Thoracic aorta (tissue), 2 donors: ENCODE results near the gene SP140. TPM values are rescaled to one million over a fixed set of nuclear protein-coding genes. Genes with fewer than 3 reads are reported as not detected.
"Not testable (repeated sequence)": the region's sequence is repeated elsewhere in the genome, so short reads cannot be mapped to it uniquely, and the experiment has no call there.

Source experiments
- ATAC-seq: fragments of 150-250 bp; one replicate; pipeline ENCODE4 v1.8.0; 2017; ENCODE audit warnings: low read depth; ENCODE audit not compliant: insufficient number of reproducible peaks, low FRiP score
- DNase-seq: peaks from one replicate; pipeline ENCODE4 v3.0.0-alpha.2; 2020; ENCODE audit warnings: low spot score
- H3K27ac ChIP-seq, 2 donors: fragments of 200-600 bp; sonication (generic); 1 replicate in 1 of 2; 2 replicates in 1 of 2; pipeline ENCODE4 v1.5.1; 2016; ENCODE audit warnings: mild to moderate bottlenecking in 2 of 2, moderate library complexity in 2 of 2
- H3K27me3 ChIP-seq: fragments of 200-600 bp; sonication (generic); replicated peaks from 2 replicates; pipeline ENCODE4 v1.6.0; 2016; ENCODE audit warnings: mild to moderate bottlenecking; ENCODE audit not compliant: insufficient read depth
- H3K36me3 ChIP-seq: fragments of 200-600 bp; sonication (generic); one replicate; pipeline ENCODE4 v1.5.1; 2016
- H3K4me1 ChIP-seq, 2 donors: fragments of 200-600 bp; sonication (generic); 1 replicate in 1 of 2; 2 replicates in 1 of 2; pipeline versions ENCODE4 v1.5.1 to v1.6.0; 2016; ENCODE audit warnings: low read depth in 2 of 2, mild to moderate bottlenecking in 1 of 2; ENCODE audit not compliant: control insufficient read depth in 1 of 2
- H3K4me3 ChIP-seq: fragments of 200-600 bp; sonication (generic); 2 replicates; pipeline ENCODE4 v1.5.1; 2016; ENCODE audit warnings: mild to moderate bottlenecking
- H3K9me3 ChIP-seq: fragments of 200-600 bp; sonication (generic); 2 replicates; pipeline ENCODE4 v1.5.1; 2016
- CTCF ChIP-seq: fragments of 200-600 bp; sonication (generic); IDR thresholded peaks from one replicate; pipeline ENCODE4 v1.5.1; 2019; ENCODE audit warnings: antibody characterized with exemption
- total RNA-seq, 2 donors: library from RNA; depleted of rRNA; stranded (reverse); fragments of >200 nt; gene quantifications; one replicate each; pipeline versions ENCODE4 v1.1.0 to v1.2.3, GENCODE V29; 2016

Gene SP140
- total RNA-seq, 2 donors from 2014 or later = 0.95 to 8.5 TPM

GRCh38 chr2:230254152-230254881, 28.8 kb downstream of the SP140 start:
- Histone ChIP-seq H3K4me1 (no peaks in the 10 kb centered on the region), H3K4me3 (no peak overlapping the region), H3K9me3 (no peaks in the 10 kb centered on the region), H3K27me3 (no peaks in the 10 kb centered on the region), H3K27ac (no peak overlapping the region), H3K36me3 (no peaks in the 10 kb centered on the region)
- TF ChIP-seq CTCF = no peak
- ATAC-seq = no peak
- DNase-seq = no peak

- Histone ChIP-seq H3K4me3 (no peak overlapping the region), H3K36me3 (no peaks in the 10 kb centered on the region), H3K9me3 (no peaks in the 10 kb centered on the region), H3K4me1 (no peaks in the 10 kb centered on the region), H3K27me3 (no peaks in the 10 kb centered on the region), H3K27ac (no peak overlapping the region)
- DNase-seq = no peak
- no peak for TF ChIP-seq CTCF
- no peak for ATAC-seq
Observed at GRCh38 chr2:230256733-230257332, 31.3 kb downstream of the SP140 start.

- Histone ChIP-seq H3K27ac (no peak overlapping the region), H3K4me3 (no peak overlapping the region), H3K4me1 (no peaks in the 10 kb centered on the region), H3K9me3 (no peaks in the 10 kb centered on the region), H3K27me3 (no peaks in the 10 kb centered on the region), H3K36me3 (no peaks in the 10 kb centered on the region)
- DNase-seq (no peak), ATAC-seq (no peak)
- no peak for TF ChIP-seq CTCF
Observed at GRCh38 chr2:230258483-230258882, 32.9 kb downstream of the SP140 start.

- H3K36me3 ChIP-seq = no peaks in the 10 kb centered on the region
- H3K9me3 ChIP-seq = no peaks in the 10 kb centered on the region
- DNase-seq = no peak
- no peaks in the 10 kb centered on the region for H3K4me1 ChIP-seq
- TF ChIP-seq CTCF = no peak
- H3K27me3 ChIP-seq = no peaks in the 10 kb centered on the region
- no peak overlapping the region for H3K27ac ChIP-seq
- H3K4me3 ChIP-seq = no peak overlapping the region
- no peak for ATAC-seq
Observed at GRCh38 chr2:230262246-230262645, 36.7 kb downstream of the SP140 start.

- ATAC-seq, H3K27ac ChIP-seq, DNase-seq, H3K27me3 ChIP-seq, H3K36me3 ChIP-seq, H3K4me3 ChIP-seq, H3K4me1 ChIP-seq, H3K9me3 ChIP-seq: not testable (repeated sequence)
Observed at GRCh38 chr2:230264945-230265344, 39.4 kb downstream of the SP140 start.
